Neural progenitor cell (in vitro differentiated cells): ENCODE measurements around the gene ACBD7.

Experiments
- CTCF ChIP-seq: fragments of 200-600 bp; sonication (generic); IDR thresholded peaks from 2 replicates; pipeline ENCODE4 v1.5.1; 2017; ENCODE audit warnings: antibody characterized with exemption, mild to moderate bottlenecking
- EZH2 ChIP-seq: fragments of 200-600 bp; sonication (generic); IDR thresholded peaks from 2 replicates; pipeline ENCODE4 v1.6.1; 2017; ENCODE audit warnings: antibody characterized with exemption, mild to moderate bottlenecking, moderate library complexity
- EZH2phosphoT487 ChIP-seq: fragments of 200-600 bp; sonication (generic); IDR thresholded peaks from 2 replicates; pipeline ENCODE4 v1.6.1; 2017; ENCODE audit warnings: antibody characterized with exemption

- no peak for TF ChIP-seq CTCF
- no peak for TF ChIP-seq EZH2phosphoT487
- TF ChIP-seq EZH2: no peak
These were observed 4.7 kb downstream of the ACBD7 start for GRCh38 chr10:15083674-15084501.
